Caco-2 (cell line): ENCODE results near the gene DNAJA1. TPM values are rescaled to one million over a fixed set of nuclear protein-coding genes. Genes with fewer than 3 reads are reported as not detected.

Source experiments
- BruUV-seq: library from RNA; stranded (reverse); fragments of 400-500 nt; replicated peaks from 2 replicates; lab custom pipeline; 2021; lab: Mats Ljungman, UMichigan
- CTCF ChIA-PET: fragments of 300-600 bp; sonication (Branson Sonifier 250); formaldehyde crosslinking; loops from one replicate; lab custom pipeline; 2022; ENCODE audit warnings: antibody characterized with exemption; lab: Charles Lee
- POLR2A ChIA-PET: fragments of 300-600 bp; sonication (Branson Sonifier 250); formaldehyde crosslinking; loops from one replicate; lab custom pipeline; 2022; ENCODE audit warnings: antibody characterized with exemption; lab: Charles Lee
- DNase-seq, 2 experiments: peaks; one replicate each; pipeline versions ENCODE4 v3.0.0 to v3.0.0-alpha.2; 2020 to 2022
- H3K27me3 ChIP-seq: replicated peaks from 2 replicates; pipeline ENCODE4 v1.6.0; 2011; ENCODE audit warnings: low read length; ENCODE audit not compliant: control insufficient read depth, insufficient read depth
- H3K36me3 ChIP-seq: 2 replicates; pipeline ENCODE4 v1.5.1; 2011; ENCODE audit warnings: low read length; ENCODE audit not compliant: control insufficient read depth, insufficient read depth
- H3K4me1 ChIP-seq: fragments of 250-450 bp; sonication (Bioruptor Pico); 2 replicates; pipeline ENCODE4 v1.5.1; 2020; ENCODE audit warnings: mild to moderate bottlenecking
- H3K4me3 ChIP-seq: 2 replicates; pipeline ENCODE4 v1.5.1; 2011; ENCODE audit warnings: low read depth, mild to moderate bottlenecking, control low read depth, low read length
- H3K9me3 ChIP-seq: fragments of 250-450 bp; sonication (Bioruptor Pico); 2 replicates; pipeline ENCODE4 v1.5.1; 2020; ENCODE audit warnings: mild to moderate bottlenecking, moderate library complexity
- H3K27ac Mint-ChIP-seq: one replicate; pipeline ENCODE4 v1.8.0; 2022; ENCODE audit warnings: mixed read lengths; ENCODE audit not compliant: unreplicated experiment
- H3K27me3 Mint-ChIP-seq: one replicate; pipeline ENCODE4 v1.8.0; 2022; ENCODE audit warnings: mixed read lengths; ENCODE audit not compliant: insufficient read depth, unreplicated experiment
- H3K36me3 Mint-ChIP-seq: one replicate; pipeline ENCODE4 v1.8.0; 2022; ENCODE audit warnings: mild to moderate bottlenecking, mixed read lengths; ENCODE audit not compliant: insufficient read depth, unreplicated experiment
- H3K4me1 Mint-ChIP-seq: one replicate; pipeline ENCODE4 v1.8.0; 2022; ENCODE audit warnings: low read depth, mixed read lengths; ENCODE audit not compliant: unreplicated experiment
- H3K4me3 Mint-ChIP-seq: one replicate; pipeline ENCODE4 v1.8.0; 2022; ENCODE audit warnings: mild to moderate bottlenecking, moderate library complexity, mixed read lengths; ENCODE audit not compliant: unreplicated experiment
- H3K9me3 Mint-ChIP-seq: one replicate; pipeline ENCODE4 v1.8.0; 2022; ENCODE audit warnings: mixed read lengths; ENCODE audit not compliant: unreplicated experiment
- intact Hi-C: fragments of 100-400 bp; cut with micrococcal nuclease; formaldehyde crosslinking; loops from one replicate; pipeline ENCODE4 v1.10.0; 2022; ENCODE audit not compliant: unreplicated experiment
- total RNA-seq: library from RNA; stranded (reverse); gene quantifications from 2 replicates; pipeline ENCODE4 v1.2.3, GENCODE V29; 2022
- TF ChIP-seq, protein P1 (sequence below), 2 experiments: fragments of 200-600 bp in 1 of 2; IDR thresholded peaks; 1 replicate in 1 of 2; 2 replicates in 1 of 2; pipeline versions ENCODE4 v1.5.1 to v1.8.0; 2011 to 2022; ENCODE audit warnings: antibody characterized with exemption in 1 of 2, control low read depth in 1 of 2, inconsistent platforms in 1 of 2, low read depth in 1 of 2, low read length in 1 of 2, mild to moderate bottlenecking in 1 of 2, moderate library complexity in 1 of 2; ENCODE audit not compliant: insufficient read depth in 1 of 2, severe bottlenecking in 1 of 2, unreplicated experiment in 1 of 2

Gene DNAJA1
- total RNA-seq, 1 experiment from 2014 or later, result 187 TPM

DNA sequence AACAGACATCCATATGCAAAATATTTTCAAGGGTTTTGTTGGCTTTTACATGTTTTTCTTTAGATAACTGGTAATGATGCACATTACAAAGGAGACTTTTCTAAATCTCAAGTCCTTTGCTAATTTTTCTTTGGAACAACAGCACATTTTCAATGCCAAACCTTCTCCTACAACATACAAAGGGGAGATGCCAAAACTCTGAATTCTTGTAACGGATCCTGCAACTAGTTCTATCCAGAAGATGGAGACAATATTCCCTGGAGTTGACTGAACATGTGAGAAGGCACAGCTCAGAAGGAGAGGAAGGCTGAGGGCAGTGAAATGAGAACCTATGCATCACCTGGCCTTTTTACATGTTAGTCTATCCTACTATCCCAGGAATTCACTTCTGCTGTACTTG, 21.0 kb downstream of the DNAJA1 start:
- BruUV-seq, result no TSS peak
- Mint-ChIP-seq H3K27ac (no peak overlapping the region), H3K4me1 (peaks cover 6% of the 10 kb centered on the region), H3K36me3 (peaks cover 72% of the 10 kb centered on the region), H3K4me3 (no peak overlapping the region), H3K9me3 (no peaks in the 10 kb centered on the region), H3K27me3 (no peaks in the 10 kb centered on the region)
- CTCF ChIA-PET, result no interaction called here
- intact Hi-C loops, result no loop called here
- Histone ChIP-seq H3K36me3 (no peaks in the 10 kb centered on the region), H3K9me3 (no peaks in the 10 kb centered on the region), H3K4me3 (no peak overlapping the region), H3K4me1 (peaks cover 4% of the 10 kb centered on the region; the same call in 1 of the 2 replicates), H3K27me3 (no peaks in the 10 kb centered on the region)
- TF ChIP-seq, protein P1, sequence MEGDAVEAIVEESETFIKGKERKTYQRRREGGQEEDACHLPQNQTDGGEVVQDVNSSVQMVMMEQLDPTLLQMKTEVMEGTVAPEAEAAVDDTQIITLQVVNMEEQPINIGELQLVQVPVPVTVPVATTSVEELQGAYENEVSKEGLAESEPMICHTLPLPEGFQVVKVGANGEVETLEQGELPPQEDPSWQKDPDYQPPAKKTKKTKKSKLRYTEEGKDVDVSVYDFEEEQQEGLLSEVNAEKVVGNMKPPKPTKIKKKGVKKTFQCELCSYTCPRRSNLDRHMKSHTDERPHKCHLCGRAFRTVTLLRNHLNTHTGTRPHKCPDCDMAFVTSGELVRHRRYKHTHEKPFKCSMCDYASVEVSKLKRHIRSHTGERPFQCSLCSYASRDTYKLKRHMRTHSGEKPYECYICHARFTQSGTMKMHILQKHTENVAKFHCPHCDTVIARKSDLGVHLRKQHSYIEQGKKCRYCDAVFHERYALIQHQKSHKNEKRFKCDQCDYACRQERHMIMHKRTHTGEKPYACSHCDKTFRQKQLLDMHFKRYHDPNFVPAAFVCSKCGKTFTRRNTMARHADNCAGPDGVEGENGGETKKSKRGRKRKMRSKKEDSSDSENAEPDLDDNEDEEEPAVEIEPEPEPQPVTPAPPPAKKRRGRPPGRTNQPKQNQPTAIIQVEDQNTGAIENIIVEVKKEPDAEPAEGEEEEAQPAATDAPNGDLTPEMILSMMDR (IDR thresholded peaks at IDR 0.05; ENCODE audit: insufficient read depth in 1 of 2, low read depth in 1 of 2, low read length in 1 of 2, severe bottlenecking in 1 of 2, unreplicated experiment in 1 of 2), result no peak
- DNase-seq, result no peak
- POLR2A ChIA-PET, result no interaction called here

DNA sequence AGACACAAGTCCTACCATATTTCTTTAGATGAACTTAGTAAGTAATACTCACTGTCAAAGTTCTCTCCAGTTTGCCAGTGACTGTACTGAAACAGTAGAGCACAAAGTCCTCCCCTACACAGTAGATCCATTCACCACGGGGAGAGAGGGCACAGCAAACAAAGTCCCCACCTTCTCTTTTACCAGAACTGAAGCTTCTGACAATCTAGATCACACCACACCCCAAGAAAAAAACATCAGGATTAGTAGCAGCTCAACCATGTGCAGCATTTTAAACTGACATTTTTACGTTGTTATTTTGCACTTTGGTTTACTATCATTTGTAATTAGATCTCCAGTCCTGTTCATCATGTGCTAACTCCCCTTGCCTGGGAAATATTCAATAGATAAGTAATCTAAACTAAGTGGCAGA, 23.0 kb downstream of the DNAJA1 start:
- POLR2A ChIA-PET, result no interaction called here
- no peak overlapping the region for H3K27ac Mint-ChIP-seq
- Histone ChIP-seq H3K4me1 (peaks cover 4% of the 10 kb centered on the region; the same call in 1 of the 2 replicates), H3K4me3 (no peak overlapping the region), H3K36me3 (no peaks in the 10 kb centered on the region), H3K9me3 (no peaks in the 10 kb centered on the region), H3K27me3 (no peaks in the 10 kb centered on the region)
- H3K27me3 Mint-ChIP-seq, result no peaks in the 10 kb centered on the region
- BruUV-seq, result no TSS peak
- TF ChIP-seq, protein P1 (IDR thresholded peaks at IDR 0.05; ENCODE audit: insufficient read depth in 1 of 2, low read depth in 1 of 2, low read length in 1 of 2, severe bottlenecking in 1 of 2, unreplicated experiment in 1 of 2), result no peak
- no peak for DNase-seq
- intact Hi-C loops, result no loop called here
- CTCF ChIA-PET, result no interaction called here
- H3K36me3 Mint-ChIP-seq, result peaks cover 67% of the 10 kb centered on the region
- no peak overlapping the region for H3K4me3 Mint-ChIP-seq
- no peaks in the 10 kb centered on the region for H3K4me1 Mint-ChIP-seq
- no peaks in the 10 kb centered on the region for H3K9me3 Mint-ChIP-seq

DNA sequence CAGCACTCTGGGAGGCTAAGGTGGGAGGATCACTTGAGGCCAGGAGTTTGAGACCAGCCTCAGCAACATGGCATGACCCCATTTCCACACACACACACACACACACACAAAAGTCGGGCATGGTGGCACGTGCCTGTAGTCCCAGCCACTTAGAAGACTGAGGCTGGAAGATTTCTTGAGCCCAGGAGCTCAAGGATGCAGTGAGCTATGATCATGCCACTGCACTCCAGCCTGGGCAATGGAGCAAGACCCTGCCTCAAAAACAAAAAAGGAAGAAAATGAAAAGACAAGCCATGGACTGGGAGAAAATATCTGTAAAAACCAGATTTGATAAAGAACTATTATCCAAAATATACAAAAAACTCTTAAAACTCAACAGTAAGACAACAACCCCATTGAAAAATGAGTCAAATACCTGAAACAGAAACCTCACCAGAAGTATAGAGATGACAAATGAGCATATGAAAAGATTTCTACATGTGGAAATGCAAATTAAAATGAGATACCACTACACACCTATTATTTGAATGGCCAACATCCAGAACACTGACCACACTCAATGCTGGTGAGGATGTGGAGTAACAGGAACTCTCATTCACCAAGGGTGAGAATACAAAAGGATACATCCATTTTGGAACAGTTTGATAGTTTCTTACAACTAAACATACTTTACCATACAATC, 24.7 kb downstream of the DNAJA1 start:
- no peaks in the 10 kb centered on the region for H3K27me3 ChIP-seq
- no peak overlapping the region for H3K4me3 ChIP-seq
- no peak for DNase-seq
- no peaks in the 10 kb centered on the region for H3K9me3 ChIP-seq
- POLR2A ChIA-PET, result no interaction called here
- Mint-ChIP-seq H3K4me1 (no peaks in the 10 kb centered on the region), H3K27ac (no peak overlapping the region), H3K4me3 (no peak overlapping the region), H3K27me3 (no peaks in the 10 kb centered on the region), H3K9me3 (no peaks in the 10 kb centered on the region), H3K36me3 (peaks cover 63% of the 10 kb centered on the region)
- TF ChIP-seq, protein P1 (IDR thresholded peaks at IDR 0.05; ENCODE audit: insufficient read depth in 1 of 2, low read depth in 1 of 2, low read length in 1 of 2, severe bottlenecking in 1 of 2, unreplicated experiment in 1 of 2), result no peak
- no peaks in the 10 kb centered on the region for H3K4me1 ChIP-seq
- BruUV-seq, result no TSS peak
- intact Hi-C loops, result no loop called here
- CTCF ChIA-PET, result interaction anchor here (0.6 kb wide), 2 partner anchors 243 to 332 kb away, joined by 4 to 8 read pairs; no protein-coding TSS in a partner anchor
- peaks cover 4% of the 10 kb centered on the region for H3K36me3 ChIP-seq
